ES-I3 (cell line): Measurements from ENCODE around the gene RABGEF1.
"Not testable (repeated sequence)": the region's sequence is repeated elsewhere in the genome, so short reads cannot be mapped to it uniquely, and the experiment has no call there.

Source experiments
- H3K36me3 ChIP-seq: 2 replicates; pipeline ENCODE4 v1.6.1; 2013; ENCODE audit warnings: mild to moderate bottlenecking, low read length, control low read depth, moderate library complexity; ENCODE audit not compliant: insufficient read depth
- H3K4me1 ChIP-seq: 2 replicates; pipeline ENCODE4 v1.6.1; 2013; ENCODE audit warnings: mild to moderate bottlenecking, control low read depth, low read length; ENCODE audit not compliant: insufficient read depth
- H3K9ac ChIP-seq: 2 replicates; pipeline ENCODE4 v1.6.1; 2013; ENCODE audit warnings: low read depth, mild to moderate bottlenecking, low read length, moderate library complexity
- H3K9me3 ChIP-seq: 2 replicates; pipeline ENCODE4 v1.6.1; 2013; ENCODE audit warnings: mild to moderate bottlenecking, low read length, moderate library complexity; ENCODE audit not compliant: control insufficient read depth, insufficient read depth

RABGEF1 gene

DNA sequence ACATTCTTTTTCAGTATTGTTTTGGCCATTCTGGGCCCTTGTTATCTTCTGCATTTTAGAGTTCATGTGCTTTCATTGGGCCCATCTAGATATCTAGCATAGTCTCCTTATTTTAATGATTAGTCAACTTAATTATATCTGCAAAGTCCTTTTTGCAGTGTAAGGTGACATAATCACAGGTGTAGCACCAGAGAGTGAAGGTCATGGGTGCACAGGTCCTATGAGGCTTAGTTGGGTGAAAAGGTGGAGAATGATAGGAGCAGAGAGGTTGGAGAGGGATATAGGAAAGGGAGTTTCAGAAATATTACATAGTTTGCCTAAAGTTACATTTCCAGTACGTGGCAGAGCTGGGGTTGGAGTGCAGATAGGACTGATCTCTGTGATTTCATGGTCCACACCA, 24.4 kb downstream of the RABGEF1 start:
- not testable (repeated sequence) for H3K9me3 ChIP-seq, H3K36me3 ChIP-seq, H3K4me1 ChIP-seq, H3K9ac ChIP-seq

DNA sequence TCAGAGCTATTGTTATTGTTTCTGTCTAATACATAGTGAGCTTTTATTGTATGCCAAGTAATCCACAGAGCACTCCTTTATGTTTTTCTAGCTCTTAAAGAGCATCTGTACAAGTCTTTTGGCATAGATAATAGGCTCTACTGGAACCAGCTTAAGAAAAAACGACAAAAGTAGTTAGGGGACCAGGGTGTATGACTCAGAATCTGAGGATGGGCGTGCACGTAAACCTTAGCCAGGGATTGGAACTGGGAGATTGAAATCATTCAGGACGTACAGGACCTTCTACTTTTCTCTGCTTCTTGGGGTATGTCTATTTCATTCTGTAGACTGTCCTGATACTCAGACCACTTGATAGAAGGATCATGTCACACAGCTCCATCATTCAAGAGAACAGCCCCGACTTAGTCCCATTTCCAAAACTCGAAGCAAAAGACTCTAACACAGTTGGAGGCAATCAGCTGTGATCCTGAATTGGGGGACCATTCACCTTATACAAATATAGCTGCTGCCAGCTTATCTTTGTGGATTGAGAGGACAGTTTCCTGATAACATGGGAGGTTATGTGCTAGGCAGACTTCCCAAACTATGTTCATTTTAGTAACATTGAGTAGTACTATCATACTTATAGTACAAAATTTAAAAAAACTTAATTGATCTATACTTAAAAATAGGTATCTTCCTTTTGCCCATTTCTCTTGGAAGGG, 24.9 kb downstream of the RABGEF1 start:
- not testable (repeated sequence) for H3K36me3 ChIP-seq, H3K9ac ChIP-seq, H3K9me3 ChIP-seq, H3K4me1 ChIP-seq

DNA sequence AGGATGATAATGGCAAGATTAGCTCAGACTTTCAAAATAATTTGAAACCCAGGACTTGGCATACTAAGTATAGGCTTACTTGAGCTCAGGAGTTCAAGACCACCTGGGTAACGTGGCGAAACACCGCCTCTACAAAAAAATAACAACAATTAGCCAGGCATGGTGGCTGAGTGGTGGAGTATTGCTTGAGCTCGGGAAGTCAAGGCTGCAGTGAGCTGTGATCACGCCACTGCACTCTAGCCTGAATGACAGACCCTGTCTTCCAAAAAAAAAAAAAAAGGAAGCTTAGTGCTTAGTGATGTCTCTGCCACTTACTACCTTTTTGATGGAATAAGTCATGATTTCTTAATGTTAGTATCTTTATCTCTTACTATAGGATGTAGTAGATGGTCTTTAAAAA, 25.5 kb downstream of the RABGEF1 start:
- no peaks in the 10 kb centered on the region for H3K9me3 ChIP-seq
- no peaks in the 10 kb centered on the region; the same call in 1 of the 2 replicates for H3K36me3 ChIP-seq
- no peaks in the 10 kb centered on the region for H3K4me1 ChIP-seq
- H3K9ac ChIP-seq = no peak overlapping the region

DNA sequence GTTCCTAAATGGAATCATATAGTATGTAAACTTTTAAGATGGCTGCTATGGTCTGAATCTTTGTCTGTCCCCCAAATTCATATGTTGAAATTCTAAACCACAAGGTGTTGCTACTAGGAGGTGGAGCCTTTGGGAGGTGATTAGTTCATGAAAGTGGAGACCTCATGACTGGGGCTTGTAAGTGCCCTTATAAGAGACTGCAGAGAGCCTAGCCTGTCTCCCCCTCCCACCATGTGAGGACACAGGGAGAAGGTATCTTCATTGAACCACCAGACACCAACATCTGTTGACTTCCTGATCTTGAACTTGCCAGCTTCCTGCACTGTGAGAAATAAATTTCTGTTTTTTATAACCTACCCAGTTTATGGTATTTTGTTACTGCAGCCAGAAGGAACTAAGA, 27.0 kb downstream of the RABGEF1 start:
- not testable (repeated sequence) for H3K9ac ChIP-seq, H3K9me3 ChIP-seq, H3K4me1 ChIP-seq

DNA sequence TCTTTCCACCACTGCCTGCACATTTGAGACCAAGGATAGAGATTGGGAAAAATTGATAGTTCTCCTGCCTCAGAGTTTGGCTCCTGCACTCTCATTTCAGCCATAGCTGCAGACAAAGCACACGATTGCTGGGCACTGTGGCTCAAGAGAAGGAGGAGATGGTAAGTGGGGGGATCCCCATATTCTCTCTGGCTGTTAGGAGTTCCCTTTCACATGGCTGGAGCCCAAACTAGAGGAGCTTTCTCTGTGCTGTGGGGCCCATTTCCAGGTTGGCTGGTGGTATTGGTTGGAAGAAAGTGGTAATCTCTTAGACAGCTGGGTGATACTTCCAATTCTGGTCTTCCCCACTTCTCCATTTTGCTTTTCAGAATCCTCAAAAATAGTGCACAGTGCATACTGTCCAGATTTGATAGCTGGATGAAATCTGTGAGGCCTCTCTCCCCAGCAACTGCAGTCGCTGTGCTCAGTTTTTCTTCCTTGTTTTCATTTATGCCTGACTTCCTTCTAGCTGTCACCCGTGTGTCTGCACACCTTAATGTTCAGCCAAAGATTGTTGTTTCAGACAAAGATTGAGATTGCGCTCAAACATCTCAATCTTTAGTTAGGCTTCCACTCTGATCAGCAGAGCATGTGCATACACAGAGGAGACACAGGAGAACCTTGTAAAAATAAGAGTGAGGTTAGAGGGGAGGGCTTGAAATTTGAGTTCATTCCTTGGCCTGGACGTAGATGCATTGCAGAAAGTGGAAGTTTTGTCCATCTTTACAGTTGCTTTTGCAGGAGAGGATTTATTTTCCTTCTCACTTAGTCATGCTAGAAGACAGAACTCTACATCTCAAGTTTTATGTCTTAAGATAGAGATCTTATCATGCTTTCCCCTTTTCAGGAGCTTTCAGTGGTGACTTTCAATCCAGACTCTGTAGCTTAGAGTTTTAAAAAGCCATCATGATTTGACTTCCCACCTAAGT, 28.6 kb downstream of the RABGEF1 start:
- no peaks in the 10 kb centered on the region for H3K9me3 ChIP-seq
- H3K4me1 ChIP-seq = no peaks in the 10 kb centered on the region
- H3K36me3 ChIP-seq = no peaks in the 10 kb centered on the region
- H3K9ac ChIP-seq = no peak overlapping the region

More for the DNA sequence above, 27.0 kb downstream of the RABGEF1 start:
- H3K36me3 ChIP-seq = not testable (repeated sequence)

DNA sequence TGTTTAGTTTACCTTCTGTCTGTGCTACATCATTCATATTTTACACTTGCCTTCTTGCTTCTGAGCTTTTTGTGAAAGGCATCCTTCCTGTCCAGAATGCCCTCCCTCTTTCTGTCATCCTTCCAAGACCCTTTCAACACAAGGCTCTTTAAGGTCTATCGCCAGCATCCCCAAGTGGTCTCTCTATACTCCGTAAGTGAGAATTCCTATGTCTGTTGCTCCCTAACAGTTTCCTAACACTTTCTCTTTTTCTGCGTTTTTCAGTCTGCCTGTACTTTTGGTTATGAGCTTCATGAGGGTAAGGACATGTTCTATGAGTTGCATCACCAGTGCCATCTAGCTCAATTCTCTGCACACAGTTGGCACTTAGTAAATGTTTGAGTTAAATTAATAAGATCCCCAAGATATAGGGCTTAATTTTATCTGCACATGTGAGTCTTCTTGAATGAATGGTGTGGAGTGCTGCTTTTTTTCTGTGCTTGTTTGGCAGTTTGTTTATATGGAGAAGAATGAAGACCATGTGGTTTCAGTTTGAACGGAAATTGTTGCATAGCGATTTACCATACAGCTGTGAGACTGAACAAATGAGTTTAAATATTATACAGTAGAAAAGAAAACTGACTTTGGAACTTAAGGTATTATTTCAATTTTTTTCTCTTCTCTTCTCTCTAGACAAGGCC, 29.4 kb downstream of the RABGEF1 start:
- H3K36me3 ChIP-seq = no peaks in the 10 kb centered on the region
- no peaks in the 10 kb centered on the region for H3K9me3 ChIP-seq
- H3K4me1 ChIP-seq = no peaks in the 10 kb centered on the region
- no peak overlapping the region for H3K9ac ChIP-seq

DNA sequence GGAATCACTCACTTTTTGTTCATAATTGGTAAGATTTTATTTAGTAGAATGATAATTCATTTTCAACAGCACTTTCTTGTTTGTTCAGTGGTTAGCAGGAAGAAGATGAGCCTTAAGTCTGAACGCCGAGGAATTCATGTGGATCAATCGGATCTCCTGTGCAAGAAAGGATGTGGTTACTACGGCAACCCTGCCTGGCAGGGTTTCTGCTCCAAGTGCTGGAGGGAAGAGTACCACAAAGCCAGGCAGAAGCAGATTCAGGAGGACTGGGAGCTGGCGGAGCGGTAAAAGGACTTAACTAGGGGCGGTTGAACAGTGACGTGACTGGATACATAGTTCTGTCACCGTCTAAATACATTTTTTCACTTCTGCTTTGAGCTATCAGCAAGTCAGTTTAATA, 31.3 kb downstream of the RABGEF1 start:
- Histone ChIP-seq H3K36me3 (no peaks in the 10 kb centered on the region; the same call in 1 of the 2 replicates), H3K9me3 (no peaks in the 10 kb centered on the region), H3K9ac (no peak overlapping the region), H3K4me1 (no peaks in the 10 kb centered on the region)

DNA sequence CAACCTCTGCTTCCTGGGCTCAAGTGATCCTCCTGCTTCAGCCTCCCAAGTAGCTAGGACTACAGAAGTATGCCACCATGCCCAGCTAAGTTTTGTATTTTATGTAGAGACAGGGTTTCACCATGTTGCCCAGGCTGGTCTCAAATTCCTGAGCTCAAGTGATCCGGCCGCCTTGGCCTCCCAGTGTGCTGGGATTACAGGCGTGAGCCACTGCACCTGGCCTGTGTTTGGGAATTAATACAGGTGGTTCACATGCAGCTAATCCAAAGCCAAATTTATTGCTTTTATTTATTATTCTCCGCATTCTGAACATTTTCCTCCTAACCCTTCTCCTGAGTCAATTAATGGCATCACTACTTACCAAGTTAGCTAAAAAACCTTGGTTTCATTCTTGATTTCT, 33.2 kb downstream of the RABGEF1 start:
- not testable (repeated sequence) for H3K4me1 ChIP-seq, H3K36me3 ChIP-seq, H3K9me3 ChIP-seq

DNA sequence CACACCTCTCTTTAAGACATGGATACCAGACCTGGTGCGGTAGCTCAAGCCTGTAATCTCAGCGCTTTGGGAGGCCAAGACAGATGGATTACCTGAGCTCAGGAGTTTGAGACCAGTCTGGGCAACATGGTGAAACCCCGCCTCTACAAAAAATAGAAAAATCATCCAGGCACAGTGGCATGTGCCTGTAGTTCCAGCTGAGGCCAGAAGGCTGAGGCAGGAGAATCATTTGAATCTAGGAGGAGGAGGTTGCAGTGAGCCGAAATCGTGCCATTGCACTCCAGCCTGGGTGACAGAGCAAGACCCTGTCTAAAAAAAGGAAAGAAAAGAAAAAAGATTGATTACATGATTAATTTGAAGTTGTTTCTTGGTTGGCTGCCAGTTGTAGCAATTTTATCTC, 35.9 kb downstream of the RABGEF1 start:
- not testable (repeated sequence) for H3K4me1 ChIP-seq, H3K9me3 ChIP-seq, H3K36me3 ChIP-seq, H3K9ac ChIP-seq

More for the DNA sequence above, 33.2 kb downstream of the RABGEF1 start:
- not testable (repeated sequence) for H3K9ac ChIP-seq

DNA sequence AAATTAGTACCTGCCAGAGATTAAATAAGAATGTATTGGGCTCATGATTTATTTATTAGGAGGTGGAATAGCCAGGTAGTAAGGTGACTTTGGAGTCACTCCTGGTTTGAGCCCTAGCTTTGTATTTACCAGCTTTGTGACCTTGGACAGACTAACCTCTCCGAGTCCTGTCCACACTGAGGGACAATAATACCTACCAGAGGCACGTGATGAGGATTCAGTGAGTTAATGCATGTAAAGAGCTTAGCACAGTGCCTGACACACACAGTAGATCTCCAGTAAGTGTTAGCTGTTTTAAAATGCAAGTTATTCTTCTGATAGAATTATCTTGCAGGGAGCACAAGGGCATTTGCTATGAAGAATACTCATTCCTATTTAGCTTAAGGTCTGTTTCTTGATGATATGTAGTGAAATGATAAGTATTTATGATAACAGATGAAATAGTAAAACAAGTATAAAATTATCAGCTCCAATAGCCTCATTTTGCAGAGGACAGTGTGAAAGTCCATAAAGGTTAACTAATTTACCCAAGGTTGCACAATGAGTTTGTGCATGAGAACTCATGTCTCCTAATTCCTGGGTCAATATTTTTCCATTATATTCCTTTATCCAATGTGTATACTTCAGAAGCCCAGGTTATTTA, 36.4 kb downstream of the RABGEF1 start:
- Histone ChIP-seq H3K36me3 (no peaks in the 10 kb centered on the region; the same call in 1 of the 2 replicates), H3K4me1 (no peaks in the 10 kb centered on the region), H3K9me3 (no peaks in the 10 kb centered on the region), H3K9ac (no peak overlapping the region)

DNA sequence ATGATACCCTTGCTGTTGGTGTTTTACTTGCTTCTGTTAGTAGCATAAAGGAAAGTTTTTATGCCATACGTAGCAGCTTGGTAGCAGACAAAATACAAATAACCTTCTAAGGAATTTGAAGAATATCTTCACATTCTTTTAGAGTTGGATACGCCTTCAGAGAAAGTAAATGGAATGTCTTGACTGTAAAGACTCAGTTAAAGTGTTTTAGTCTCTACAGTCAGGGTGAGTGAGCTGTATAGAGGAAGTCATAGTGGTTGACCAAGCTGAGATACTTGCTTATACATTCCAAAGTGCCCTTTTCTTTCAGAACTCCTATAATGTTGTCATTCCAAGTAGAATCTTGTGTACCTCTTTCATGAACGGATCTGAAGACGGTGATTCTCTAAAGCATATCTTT, 37.7 kb downstream of the RABGEF1 start:
- H3K4me1 ChIP-seq = no peaks in the 10 kb centered on the region
- no peaks in the 10 kb centered on the region for H3K9me3 ChIP-seq
- H3K9ac ChIP-seq = no peak overlapping the region
- no peaks in the 10 kb centered on the region; the same call in 1 of the 2 replicates for H3K36me3 ChIP-seq

DNA sequence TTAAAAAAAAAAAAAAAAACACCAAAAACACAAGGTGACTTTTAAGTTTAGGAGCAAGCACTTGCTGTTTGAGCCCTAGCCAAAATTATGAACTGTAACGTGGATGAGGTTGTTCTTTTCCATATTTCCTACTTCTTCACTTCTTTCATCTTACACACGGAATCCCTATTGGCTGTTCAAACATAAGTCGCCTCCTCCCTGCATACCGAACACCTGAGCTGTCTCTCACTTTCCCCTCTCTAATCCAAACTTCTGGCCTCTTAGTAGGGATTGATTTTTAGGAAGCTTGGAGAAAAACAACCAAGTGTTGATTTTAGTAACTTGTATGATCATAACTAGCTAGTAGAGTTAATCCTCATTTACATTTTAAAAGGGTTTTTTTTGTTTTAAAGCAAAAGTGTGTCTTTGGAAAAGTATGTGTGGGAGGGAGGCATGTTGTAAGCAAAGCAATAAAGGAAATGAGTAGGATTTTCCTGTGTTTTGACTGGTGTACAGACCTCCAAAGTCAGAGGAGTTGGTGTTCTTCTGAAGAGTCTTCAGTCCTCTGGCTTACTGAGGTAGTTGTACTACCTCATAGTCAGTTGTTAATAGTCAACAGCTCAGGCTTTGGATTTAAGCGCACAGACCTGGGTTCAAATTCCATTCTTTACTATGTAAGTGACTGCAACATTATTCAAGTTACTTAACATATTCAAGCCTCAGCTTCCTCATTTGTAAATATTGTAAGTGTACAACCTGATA, 39.3 kb downstream of the RABGEF1 start:
- no peaks in the 10 kb centered on the region for H3K4me1 ChIP-seq
- H3K9me3 ChIP-seq = no peaks in the 10 kb centered on the region
- no peaks in the 10 kb centered on the region; the same call in 1 of the 2 replicates for H3K36me3 ChIP-seq
- H3K9ac ChIP-seq = no peak overlapping the region

DNA sequence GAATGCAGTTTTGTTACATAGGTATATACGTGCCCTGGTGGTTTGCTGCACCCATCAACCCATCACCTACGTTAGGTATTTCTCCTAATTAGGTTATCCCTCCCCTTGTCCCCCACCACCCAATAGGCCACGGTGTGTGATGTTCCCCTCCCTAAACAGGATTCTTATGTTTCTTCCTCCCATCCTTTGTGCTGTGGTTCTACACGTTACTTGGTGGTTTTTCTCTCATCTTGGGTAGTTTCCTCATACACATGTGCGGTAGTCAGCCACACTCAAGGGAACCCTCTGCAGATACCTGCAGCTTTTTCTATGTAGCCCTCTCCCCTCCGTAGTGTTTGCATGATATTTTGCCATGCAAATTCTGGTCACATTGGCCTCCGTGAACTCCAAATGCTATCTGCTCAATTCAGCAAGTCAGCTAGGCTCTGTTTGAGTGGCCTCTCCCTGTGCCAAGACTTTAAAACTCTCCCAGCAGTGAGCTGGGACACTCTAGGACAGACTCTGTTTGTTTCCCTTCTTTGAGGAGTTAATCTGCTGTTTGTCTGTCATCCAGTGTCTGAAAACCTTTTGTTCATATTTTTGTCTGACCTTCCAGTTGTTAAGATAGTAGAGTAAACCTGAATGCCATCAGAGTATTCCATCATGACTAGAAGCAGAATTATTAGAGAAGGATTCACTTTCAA, 41.0 kb downstream of the RABGEF1 start:
- H3K4me1 ChIP-seq = no peaks in the 10 kb centered on the region
- no peaks in the 10 kb centered on the region for H3K36me3 ChIP-seq
- no peak overlapping the region for H3K9ac ChIP-seq

More for the DNA sequence above, 41.0 kb downstream of the RABGEF1 start:
- no peaks in the 10 kb centered on the region for H3K9me3 ChIP-seq
